Activated effector memory CD4-positive, alpha-beta T cell treated with Interleukin-2 at 50 U/mL for 16 hours (primary cell): ENCODE results near the gene PARN.
"Not testable (repeated sequence)": the region's sequence is repeated elsewhere in the genome, so short reads cannot be mapped to it uniquely, and the experiment has no call there.

Source experiments
- DNase-seq: peaks from one replicate; pipeline ENCODE4 v3.0.0-alpha.2; 2020

Gene PARN

GRCh38 chr16:14629919-14630619 lies at the start of gene PARN:
TSS of gene PARN (minus strand) at chr16:14630260. CDS start at chr16:14630125, 135 bp downstream.
- peak; percentile 95 for DNase-seq

GRCh38 chr16:14678748-14679497 lies 48.9 kb upstream of the PARN start:
- DNase-seq = no peak

GRCh38 chr16:14677627-14678026 lies 47.6 kb upstream of the PARN start:
- no peak for DNase-seq

GRCh38 chr16:14676633-14677032 lies 46.6 kb upstream of the PARN start:
- DNase-seq = no peak

GRCh38 chr16:14672403-14672971 lies 42.4 kb upstream of the PARN start:
- no peak for DNase-seq

- DNase-seq = no peak
These were observed 39.7 kb upstream of the PARN start for GRCh38 chr16:14669776-14670175.

GRCh38 chr16:14668556-14669223 lies 38.6 kb upstream of the PARN start:
- no peak for DNase-seq

GRCh38 chr16:14667347-14668266 lies 37.5 kb upstream of the PARN start:
- no peak for DNase-seq

- no peak for DNase-seq
These were observed 28.0 kb upstream of the PARN start for GRCh38 chr16:14658063-14658462.

GRCh38 chr16:14652726-14653125 lies 22.7 kb upstream of the PARN start:
- no peak for DNase-seq

GRCh38 chr16:14650629-14651028 lies 20.6 kb upstream of the PARN start:
- DNase-seq = no peak

GRCh38 chr16:14649816-14650215 lies 19.8 kb upstream of the PARN start:
- DNase-seq = no peak

- DNase-seq = no peak
These were observed 11.9 kb upstream of the PARN start for GRCh38 chr16:14641926-14642325.

- no peak for DNase-seq
These were observed 11.1 kb upstream of the PARN start for GRCh38 chr16:14641206-14641605.

- DNase-seq = no peak
These were observed 10.5 kb upstream of the PARN start for GRCh38 chr16:14640538-14640937.

- DNase-seq = not testable (repeated sequence)
These were observed 6.8 kb upstream of the PARN start for GRCh38 chr16:14636951-14637240.

GRCh38 chr16:14636179-14636950 lies 6.3 kb upstream of the PARN start:
- DNase-seq = not testable (repeated sequence)

GRCh38 chr16:14635395-14636165 lies 5.5 kb upstream of the PARN start:
- no peak for DNase-seq

- DNase-seq = no peak
These were observed 4.3 kb upstream of the PARN start for GRCh38 chr16:14634389-14634725.

- peak; percentile 99 for DNase-seq
These were observed 2.9 kb upstream of the PARN start, which contains the start of gene BFAR for GRCh38 chr16:14632693-14633569. TSS of gene BFAR (plus strand) at chr16:14632951. CDS start at chr16:14644347, 11,396 bp downstream.
